ENCODE results near the gene FHOD1. TPM values are rescaled to one million over a fixed set of nuclear protein-coding genes. Genes with fewer than 3 reads are reported as not detected.

Gene FHOD1
- polyA plus RNA-seq, 4 donors: 12.4 to 19.7 (median 15.8) TPM

DNA sequence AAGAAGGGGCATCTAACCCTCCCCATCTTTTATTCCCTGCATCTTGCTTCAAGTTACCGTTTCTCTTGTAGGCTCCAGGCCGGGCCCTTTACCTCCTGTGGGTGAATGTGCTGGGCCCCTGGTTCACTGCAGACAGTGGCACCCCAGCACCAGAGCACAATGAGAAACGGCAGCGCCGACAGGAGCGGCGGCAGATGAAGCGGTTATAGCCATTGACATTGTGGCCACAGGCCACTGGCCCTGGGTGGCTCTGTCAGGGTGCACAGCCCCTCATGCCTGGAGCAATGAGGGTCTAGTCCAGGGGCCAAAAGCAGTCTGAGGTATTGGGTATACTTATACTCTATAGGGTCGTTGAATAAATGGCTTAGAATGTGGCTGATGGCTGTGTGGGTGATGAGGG lies 18.4 kb downstream of the FHOD1 start:
- Histone ChIP-seq H3K9me3 (ENCODE audit: control insufficient read depth in 2 of 2, insufficient read depth in 1 of 2, low read depth in 1 of 2, low read length in 1 of 2) (no peaks in the 10 kb centered on the region), H3K27me3 (ENCODE audit: control insufficient read depth in 3 of 3, insufficient read depth in 3 of 3, low read length in 3 of 3) (no peaks in the 10 kb centered on the region), H3K27ac (ENCODE audit: low read depth in 1 of 3, low read length in 2 of 3) (no peak overlapping the region), H3K4me1 (ENCODE audit: control insufficient read depth in 3 of 3, insufficient read depth in 2 of 3, low read depth in 1 of 3, low read length in 2 of 3) (peaks cover 0 to 13% (median 6%) of the 10 kb centered on the region in 3 donors), H3K4me3 (ENCODE audit: low read depth in 1 of 3, low read length in 3 of 3) (no peak overlapping the region), H3K36me3 (ENCODE audit: control insufficient read depth in 3 of 3, insufficient read depth in 2 of 3, low read depth in 1 of 3, low read length in 3 of 3) (peaks cover 3 to 49% (median 18%) of the 10 kb centered on the region in 3 donors)
- FAIRE-seq (no peak), DNase-seq (no peak)
- 82 to 86% (median 86%) methylated on average over 9 of the region's 9 CpGs for WGBS, 3 donors

DNA sequence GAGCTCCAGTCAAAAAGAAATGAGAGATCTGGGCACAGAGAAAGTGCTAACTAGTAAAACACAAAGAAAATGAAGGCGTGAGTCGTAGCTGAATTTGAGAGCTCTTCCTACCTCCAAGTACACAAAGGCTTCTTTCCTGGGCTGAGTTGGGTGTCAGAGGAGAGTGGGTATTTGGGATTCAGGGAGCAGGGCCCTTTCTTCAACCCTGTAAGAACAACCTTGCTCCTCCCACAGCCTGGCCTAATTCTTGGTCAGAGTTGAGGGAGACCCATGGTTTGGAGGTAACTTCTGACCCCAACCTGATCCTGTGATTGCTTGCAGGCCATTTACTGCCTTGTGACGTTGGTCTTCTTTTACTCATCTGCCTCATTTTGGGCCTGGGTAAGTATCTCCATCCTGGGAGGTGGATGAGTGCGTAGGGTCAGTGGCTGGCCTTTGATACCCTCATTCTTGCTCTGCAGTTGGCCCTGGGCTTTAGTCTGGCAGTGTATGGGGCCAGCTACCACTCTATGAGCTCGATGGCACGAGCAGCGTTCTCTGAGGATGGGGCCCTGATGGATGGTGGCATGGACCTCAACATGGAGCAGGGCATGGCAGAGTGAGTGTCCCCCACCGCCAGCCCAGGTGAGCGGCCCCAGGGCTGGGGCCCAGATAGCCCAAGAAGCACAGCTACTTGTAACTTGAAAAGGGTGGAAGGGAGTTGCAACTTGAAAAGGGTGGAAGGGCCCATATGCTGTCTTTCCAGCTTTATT lies 19.1 kb downstream of the FHOD1 start:
- DNase-seq (no peak), FAIRE-seq (no peak)
- Histone ChIP-seq H3K4me1 (ENCODE audit: control insufficient read depth in 3 of 3, insufficient read depth in 2 of 3, low read depth in 1 of 3, low read length in 2 of 3) (peaks cover 0 to 13% (median 6%) of the 10 kb centered on the region in 3 donors), H3K4me3 (ENCODE audit: low read depth in 1 of 3, low read length in 3 of 3) (peak overlapping the region in 2 of 3 donors; percentile 80 to 95), H3K27me3 (ENCODE audit: control insufficient read depth in 3 of 3, insufficient read depth in 3 of 3, low read length in 3 of 3) (no peaks in the 10 kb centered on the region), H3K9me3 (ENCODE audit: control insufficient read depth in 2 of 2, insufficient read depth in 1 of 2, low read depth in 1 of 2, low read length in 1 of 2) (no peaks in the 10 kb centered on the region), H3K36me3 (ENCODE audit: control insufficient read depth in 3 of 3, insufficient read depth in 2 of 3, low read depth in 1 of 3, low read length in 3 of 3) (peaks cover 3 to 45% (median 18%) of the 10 kb centered on the region in 3 donors), H3K27ac (ENCODE audit: low read depth in 1 of 3, low read length in 2 of 3) (no peak overlapping the region)
- 87 to 89% (median 88%) methylated on average over 9 of the region's 9 CpGs for WGBS, 3 donors

DNA sequence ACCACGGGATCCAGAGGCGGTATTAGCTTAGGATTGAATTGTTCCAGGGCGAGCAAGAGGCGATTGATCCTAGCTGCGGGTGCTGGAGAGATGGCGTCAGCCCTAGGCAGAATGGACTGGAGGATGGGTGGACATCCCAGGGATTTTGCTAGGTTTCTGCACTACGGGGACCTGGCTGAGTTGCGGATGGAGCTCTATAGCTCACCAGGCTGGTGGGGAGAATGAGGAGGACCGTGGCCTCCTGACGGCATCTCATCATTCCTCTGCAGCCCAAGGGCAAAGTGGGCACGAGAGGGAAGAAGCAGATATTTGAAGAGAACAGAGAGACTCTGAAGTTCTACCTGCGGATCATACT lies 19.7 kb downstream of the FHOD1 start:
- Histone ChIP-seq H3K4me1 (ENCODE audit: control insufficient read depth in 3 of 3, insufficient read depth in 2 of 3, low read depth in 1 of 3, low read length in 2 of 3) (peaks cover 0 to 13% (median 6%) of the 10 kb centered on the region in 3 donors), H3K27me3 (ENCODE audit: control insufficient read depth in 3 of 3, insufficient read depth in 3 of 3, low read length in 3 of 3) (no peaks in the 10 kb centered on the region), H3K4me3 (ENCODE audit: low read depth in 1 of 3, low read length in 3 of 3) (peak overlapping the region; percentile 80 to 95 (median 86)), H3K27ac (ENCODE audit: low read depth in 1 of 3, low read length in 2 of 3) (peak overlapping the region in 1 of 3 donors; percentile 84), H3K36me3 (ENCODE audit: control insufficient read depth in 3 of 3, insufficient read depth in 2 of 3, low read depth in 1 of 3, low read length in 3 of 3) (peaks cover 3 to 44% (median 18%) of the 10 kb centered on the region in 3 donors), H3K9me3 (ENCODE audit: control insufficient read depth in 2 of 2, insufficient read depth in 1 of 2, low read depth in 1 of 2, low read length in 1 of 2) (no peaks in the 10 kb centered on the region)
- DNase-seq (no peak), FAIRE-seq (no peak)
- 7 to 12% (median 8%) methylated on average over 12 of the region's 12 CpGs for WGBS, 3 donors

DNA sequence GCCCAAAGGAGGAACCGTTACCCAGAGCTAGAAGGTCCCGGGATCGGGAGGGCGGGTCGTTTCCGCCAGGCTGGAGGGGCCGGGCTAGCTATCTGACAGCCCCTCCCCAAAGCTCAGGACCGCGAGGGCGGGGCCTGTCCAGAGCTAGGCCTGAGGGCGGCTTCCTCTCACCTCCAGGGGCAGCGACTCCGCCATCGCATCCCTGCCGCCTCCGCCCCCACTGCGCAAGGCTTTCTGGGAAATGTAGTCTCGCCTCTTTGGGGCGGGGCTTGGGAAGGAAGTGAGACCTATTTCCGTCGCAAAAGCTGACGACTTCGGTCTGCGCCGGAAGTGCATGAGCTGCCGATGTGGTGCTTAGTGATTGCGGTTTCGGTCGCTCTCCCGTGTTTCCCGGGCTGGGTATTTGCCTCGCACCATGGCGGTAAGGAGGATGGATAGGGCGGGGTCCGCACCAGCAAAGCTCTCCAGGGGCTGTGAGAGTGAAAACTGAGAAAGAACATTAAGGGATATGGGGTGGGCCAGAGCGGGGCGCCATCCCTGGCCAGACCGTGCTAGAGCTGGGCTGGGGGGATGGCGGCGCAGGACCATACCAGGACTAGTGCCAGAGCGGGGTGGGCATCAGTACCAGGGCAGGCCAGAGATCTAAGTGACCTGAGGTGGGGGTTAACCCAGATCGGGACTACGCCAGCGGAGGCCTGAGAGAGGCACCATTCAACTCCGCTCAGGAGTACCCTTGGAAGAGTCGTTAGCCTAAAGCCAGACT lies 20.3 kb downstream of the FHOD1 start, which contains the start of gene TMEM208:
TSS of gene TMEM208 (plus strand) at position 327 of the 763 bp plus-strand sequence. CDS start at position 416, 89 bp downstream.
- Histone ChIP-seq H3K4me1 (ENCODE audit: control insufficient read depth in 3 of 3, insufficient read depth in 2 of 3, low read depth in 1 of 3, low read length in 2 of 3) (peaks cover 0 to 13% (median 6%) of the 10 kb centered on the region in 3 donors), H3K27me3 (ENCODE audit: control insufficient read depth in 3 of 3, insufficient read depth in 3 of 3, low read length in 3 of 3) (no peaks in the 10 kb centered on the region), H3K36me3 (ENCODE audit: control insufficient read depth in 3 of 3, insufficient read depth in 2 of 3, low read depth in 1 of 3, low read length in 3 of 3) (peaks cover 3 to 40% (median 18%) of the 10 kb centered on the region in 3 donors), H3K4me3 (ENCODE audit: low read depth in 1 of 3, low read length in 3 of 3) (peak within 1 kb of the TSS; percentile 80 to 95 (median 86)), H3K27ac (ENCODE audit: low read depth in 1 of 3, low read length in 2 of 3) (peak within 1 kb of the TSS; percentile 27 to 89 (median 30)), H3K9me3 (ENCODE audit: control insufficient read depth in 2 of 2, insufficient read depth in 1 of 2, low read depth in 1 of 2, low read length in 1 of 2) (no peaks in the 10 kb centered on the region)
- 0% methylated on average over 44 to 46 of the region's 46 CpGs for WGBS, 3 donors
- DNase-seq: peak; percentile 99
- no peak for FAIRE-seq

DNA sequence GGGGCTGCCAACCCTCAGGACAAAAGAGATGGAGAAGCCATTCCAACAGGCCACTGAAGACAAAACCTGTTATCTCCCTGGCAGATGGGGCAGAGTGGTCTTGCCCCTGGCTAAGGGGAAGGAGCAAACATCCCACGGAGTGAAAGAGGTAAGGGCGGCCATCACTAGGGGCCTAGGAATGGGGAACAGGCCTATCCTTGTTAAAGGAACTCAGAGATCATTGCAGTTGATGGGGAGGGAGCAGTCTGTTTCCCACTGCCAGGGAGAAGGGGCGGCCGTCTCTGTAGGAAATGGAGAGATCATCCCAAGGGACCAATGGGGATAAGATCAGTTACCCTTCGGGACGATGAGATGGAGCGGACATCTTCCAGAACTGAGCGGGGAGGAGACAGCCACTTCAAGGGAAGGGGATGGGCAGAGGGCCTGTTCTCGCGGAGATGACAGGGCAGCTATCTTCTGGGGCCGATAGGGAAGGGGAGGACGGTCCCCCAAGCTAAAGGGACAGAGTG lies 20.9 kb downstream of the FHOD1 start:
- peak overlapping the region in 2 of 3 donors; percentile 1 to 89 for H3K27ac ChIP-seq (ENCODE audit: low read depth in 1 of 3, low read length in 2 of 3)
- H3K36me3 ChIP-seq (ENCODE audit: control insufficient read depth in 3 of 3, insufficient read depth in 2 of 3, low read depth in 1 of 3, low read length in 3 of 3): peaks cover 3 to 34% (median 18%) of the 10 kb centered on the region in 3 donors
- no peaks in the 10 kb centered on the region for H3K9me3 ChIP-seq (ENCODE audit: control insufficient read depth in 2 of 2, insufficient read depth in 1 of 2, low read depth in 1 of 2, low read length in 1 of 2)
- H3K4me3 ChIP-seq (ENCODE audit: low read depth in 1 of 3, low read length in 3 of 3): peak overlapping the region; percentile 42 to 95 (median 80)
- 11 to 32% (median 29%) methylated on average over 11 to 12 of the region's 12 CpGs for WGBS, 3 donors
- H3K4me1 ChIP-seq (ENCODE audit: control insufficient read depth in 3 of 3, insufficient read depth in 2 of 3, low read depth in 1 of 3, low read length in 2 of 3): peaks cover 0 to 13% (median 6%) of the 10 kb centered on the region in 3 donors
- H3K27me3 ChIP-seq (ENCODE audit: control insufficient read depth in 3 of 3, insufficient read depth in 3 of 3, low read length in 3 of 3): no peaks in the 10 kb centered on the region
- DNase-seq (no peak), FAIRE-seq (no peak)

DNA sequence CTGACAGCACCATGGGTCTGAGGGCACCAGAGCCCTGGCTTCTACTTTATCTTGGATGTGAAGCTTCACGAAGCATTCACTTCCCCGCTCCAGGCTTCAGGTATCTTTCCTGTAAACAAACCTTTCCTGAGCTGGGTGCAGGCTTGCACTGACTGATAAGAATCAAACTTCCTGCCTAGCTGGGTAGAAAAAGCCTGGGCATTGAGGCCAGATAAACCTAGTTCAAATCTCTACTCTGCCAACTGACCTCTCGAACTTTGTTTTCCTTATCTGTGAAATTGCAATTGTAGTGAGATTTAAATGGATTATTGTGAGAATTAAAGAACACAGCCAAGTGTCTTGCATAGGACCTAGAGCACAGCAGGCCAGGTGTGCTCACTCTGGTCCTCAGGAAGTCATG lies 23.3 kb downstream of the FHOD1 start:
- Histone ChIP-seq H3K4me3 (ENCODE audit: low read depth in 1 of 3, low read length in 3 of 3) (no peak overlapping the region), H3K27ac (ENCODE audit: low read depth in 1 of 3, low read length in 2 of 3) (peak overlapping the region in 1 of 3 donors; percentile 0), H3K36me3 (ENCODE audit: control insufficient read depth in 3 of 3, insufficient read depth in 2 of 3, low read depth in 1 of 3, low read length in 3 of 3) (peaks cover 2 to 10% (median 6%) of the 10 kb centered on the region in 3 donors), H3K27me3 (ENCODE audit: control insufficient read depth in 3 of 3, insufficient read depth in 3 of 3, low read length in 3 of 3) (no peaks in the 10 kb centered on the region), H3K4me1 (ENCODE audit: control insufficient read depth in 3 of 3, insufficient read depth in 2 of 3, low read depth in 1 of 3, low read length in 2 of 3) (peaks cover 0 to 13% (median 6%) of the 10 kb centered on the region in 3 donors), H3K9me3 (ENCODE audit: control insufficient read depth in 2 of 2, insufficient read depth in 1 of 2, low read depth in 1 of 2, low read length in 1 of 2) (no peaks in the 10 kb centered on the region)
- WGBS, 3 donors: 9 to 32% (median 30%) methylated on average over 3 of the region's 3 CpGs
- DNase-seq: peak in 1 of 2 donors; percentile 68
- no peak for FAIRE-seq

DNA sequence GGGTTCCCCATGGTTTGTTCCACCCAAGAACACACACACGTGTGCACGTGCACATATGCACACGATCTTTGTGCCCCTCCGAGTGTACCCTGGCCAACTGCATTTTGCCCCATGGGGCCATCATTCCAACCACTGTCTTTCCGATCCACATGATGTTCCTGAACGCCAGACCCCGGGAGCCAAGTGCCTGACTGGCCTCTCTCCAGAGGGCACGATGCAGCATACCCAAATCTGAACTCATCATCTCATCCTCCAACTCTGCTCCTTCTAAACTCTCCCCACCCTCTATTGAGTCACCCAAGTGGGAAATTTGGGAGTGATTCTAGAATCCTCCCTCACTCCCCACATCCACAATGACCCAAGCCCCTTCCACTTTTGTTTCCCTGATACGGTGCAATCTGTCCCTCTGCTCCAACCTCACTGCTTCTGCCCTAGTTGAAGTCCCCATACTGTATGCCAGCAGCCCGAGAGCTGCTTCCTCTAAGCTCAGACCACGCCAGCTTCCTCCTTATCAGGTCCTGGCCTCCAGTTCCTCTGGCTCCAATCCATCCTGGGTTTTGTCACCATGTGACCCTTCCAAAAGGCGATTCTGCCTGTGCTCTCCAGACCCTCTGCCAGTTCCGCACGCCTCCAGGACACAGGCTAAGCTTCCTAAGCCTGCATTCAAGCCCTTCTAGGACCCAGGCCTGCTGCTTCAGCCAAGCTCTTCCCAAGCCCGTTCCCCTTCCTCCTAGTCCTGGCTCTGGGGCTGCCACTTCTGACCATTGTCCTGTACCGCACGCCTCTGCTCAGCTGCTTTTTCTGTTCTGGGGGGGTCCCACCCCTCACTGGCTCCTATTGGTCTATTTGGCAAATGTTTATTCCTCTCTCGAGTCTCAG lies 30.4 kb downstream of the FHOD1 start:
- DNase-seq: no peak
- WGBS, 3 donors: 70 to 80% (median 80%) methylated on average over 18 of the region's 18 CpGs
- no peak overlapping the region for H3K4me3 ChIP-seq (ENCODE audit: low read depth in 1 of 3, low read length in 3 of 3)
- FAIRE-seq: no peak
- no peaks in the 10 kb centered on the region for H3K27me3 ChIP-seq (ENCODE audit: control insufficient read depth in 3 of 3, insufficient read depth in 3 of 3, low read length in 3 of 3)
- H3K4me1 ChIP-seq (ENCODE audit: control insufficient read depth in 3 of 3, insufficient read depth in 2 of 3, low read depth in 1 of 3, low read length in 2 of 3): peaks cover 0 to 5% (median 0%) of the 10 kb centered on the region in 3 donors
- H3K36me3 ChIP-seq (ENCODE audit: control insufficient read depth in 3 of 3, insufficient read depth in 2 of 3, low read depth in 1 of 3, low read length in 3 of 3): peaks cover 0 to 15% (median 0%) of the 10 kb centered on the region in 3 donors
- H3K27ac ChIP-seq (ENCODE audit: low read depth in 1 of 3, low read length in 2 of 3): no peak overlapping the region
- H3K9me3 ChIP-seq (ENCODE audit: control insufficient read depth in 2 of 2, insufficient read depth in 1 of 2, low read depth in 1 of 2, low read length in 1 of 2): no peaks in the 10 kb centered on the region

Measured in small intestine (tissue), 7 donors.